AG09319 (cell line): ENCODE results near the gene STUM.

Experiments used
- DNase-seq: peaks from one replicate; pipeline ENCODE4 v3.0.0-alpha.2; 2010; ENCODE audit warnings: low read depth; ENCODE audit errors: extremely low read depth
- CTCF ChIP-seq: IDR thresholded peaks from 2 replicates; pipeline ENCODE4 v1.5.1; 2011; ENCODE audit warnings: low read depth, mild to moderate bottlenecking, inconsistent platforms, low read length, moderate library complexity

The STUM gene

GRCh38 chr1:226568975-226569741 is 20.6 kb downstream of the STUM start:
- no peak for TF ChIP-seq CTCF

GRCh38 chr1:226569879-226570547 is 21.4 kb downstream of the STUM start:
- no peak for DNase-seq
- no peak for TF ChIP-seq CTCF

More at GRCh38 chr1:226568975-226569741, 20.6 kb downstream of the STUM start:
- DNase-seq = no peak

GRCh38 chr1:226571893-226572292 is 23.3 kb downstream of the STUM start:
- no peak for TF ChIP-seq CTCF
- DNase-seq = no peak

DNA sequence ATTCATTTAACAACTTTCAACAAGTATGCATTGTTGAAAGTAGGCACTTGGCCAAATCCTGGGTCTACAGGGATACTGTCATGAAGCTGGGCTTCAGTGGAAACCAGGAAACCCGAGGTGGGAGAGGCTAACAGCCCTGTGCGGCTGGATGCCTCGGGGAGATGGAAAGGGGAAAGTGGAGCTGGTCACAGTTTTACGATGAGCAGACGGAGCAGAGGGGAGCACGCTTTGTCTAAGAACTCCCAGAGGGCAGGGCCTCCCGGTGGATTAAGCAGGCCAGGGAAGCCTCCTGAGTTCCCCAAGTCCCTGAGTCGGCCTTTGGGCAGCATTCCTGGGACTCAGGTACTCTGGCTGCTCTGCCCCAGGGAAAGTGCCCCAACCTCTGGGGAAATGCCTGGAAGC is 23.8 kb downstream of the STUM start:
- no peak for DNase-seq
- TF ChIP-seq CTCF = no peak

DNA sequence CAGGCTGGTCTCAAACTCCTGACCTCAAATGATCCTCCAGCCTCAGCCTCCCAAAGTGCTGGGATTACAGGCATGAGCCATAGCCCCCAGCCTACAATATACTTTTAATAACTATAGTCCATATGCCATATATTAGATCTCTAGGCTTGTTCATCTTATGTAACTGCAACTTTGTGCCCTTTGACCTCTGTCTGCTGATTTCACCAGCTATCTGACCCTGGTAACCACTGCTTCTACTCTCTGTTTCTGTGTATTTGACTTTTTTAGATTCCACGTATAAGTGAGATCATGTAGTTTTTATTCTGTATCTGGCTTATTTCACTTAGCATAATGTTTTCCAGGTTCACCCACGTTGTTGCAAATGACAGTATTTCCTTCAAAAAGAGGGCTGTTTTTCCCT is 25.5 kb downstream of the STUM start:
- DNase-seq = no peak

DNA sequence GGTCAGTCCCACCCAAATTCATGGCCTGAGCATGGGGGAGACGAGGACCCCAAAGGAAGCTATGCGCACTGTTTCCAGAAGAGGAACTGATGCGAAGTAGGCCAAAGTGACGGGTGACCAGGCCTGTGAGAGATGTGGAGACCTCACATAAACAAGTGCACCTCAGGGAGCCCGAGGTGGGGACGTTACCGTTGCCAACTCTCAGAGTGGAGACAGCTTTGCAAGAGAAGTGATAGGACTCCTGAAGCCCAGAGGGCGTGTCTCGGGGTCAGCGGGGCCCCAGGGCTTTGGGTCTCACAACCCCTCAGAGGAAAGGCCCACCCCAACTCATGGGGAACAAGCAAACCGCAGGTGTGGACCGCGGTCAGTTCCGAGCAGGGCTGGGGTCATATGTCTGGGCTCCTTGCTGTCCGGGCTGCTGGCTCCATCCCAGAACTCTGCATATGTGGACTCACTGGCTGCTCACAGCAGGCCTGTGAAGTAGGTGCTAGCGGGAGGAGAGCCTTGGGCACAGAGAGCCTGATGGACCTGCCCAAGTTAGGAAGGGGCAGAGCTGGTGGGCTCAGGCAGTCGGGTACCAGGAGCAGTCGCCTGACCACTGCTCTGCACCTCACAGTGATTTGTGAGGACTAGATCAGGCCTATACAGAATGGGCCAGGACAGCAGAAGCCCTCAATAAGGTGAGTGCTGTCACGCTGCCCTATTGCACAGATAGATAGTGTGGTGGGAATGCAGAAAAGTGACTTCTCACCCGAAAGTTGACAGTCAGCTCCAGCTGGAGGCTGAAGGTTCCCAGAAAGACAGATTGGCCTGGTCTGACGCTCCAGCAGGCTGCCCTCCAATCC is 26.2 kb downstream of the STUM start:
- no peak for TF ChIP-seq CTCF

More for the DNA sequence above, 25.5 kb downstream of the STUM start:
- TF ChIP-seq CTCF = no peak

GRCh38 chr1:226575436-226575720 is 26.8 kb downstream of the STUM start:
- no peak for DNase-seq
- TF ChIP-seq CTCF = no peak

More for the DNA sequence above, 26.2 kb downstream of the STUM start:
- DNase-seq = no peak
